SH-SY5Y (cell line): Measurements from ENCODE around the gene CD9.

Experiments
- GATA2 ChIP-seq: IDR thresholded peaks from 2 replicates; pipeline ENCODE4 v1.6.1; 2011; ENCODE audit warnings: mild to moderate bottlenecking, low read depth, low read length
- GATA3 ChIP-seq: IDR thresholded peaks from 2 replicates; pipeline ENCODE4 v1.6.1; 2011; ENCODE audit warnings: low read depth, mild to moderate bottlenecking, low read length, moderate library complexity

Gene CD9

GRCh38 chr12:6177642-6178358, 22.4 kb upstream of the CD9 start:
- TF ChIP-seq GATA2 (no peak), GATA3 (no peak)

- TF ChIP-seq GATA3 (no peak), GATA2 (no peak)
Measured at GRCh38 chr12:6178981-6179761, 21.0 kb upstream of the CD9 start.

- TF ChIP-seq GATA2, result no peak
- TF ChIP-seq GATA3, result no peak
Measured at GRCh38 chr12:6180268-6181051, 19.7 kb upstream of the CD9 start.

- TF ChIP-seq GATA2, result no peak
- TF ChIP-seq GATA3, result no peak
Measured at GRCh38 chr12:6181166-6181565, 19.0 kb upstream of the CD9 start.

- TF ChIP-seq GATA3, result no peak
- no peak for TF ChIP-seq GATA2
Measured at GRCh38 chr12:6181583-6182278, 18.5 kb upstream of the CD9 start.

GRCh38 chr12:6182279-6182898, 17.8 kb upstream of the CD9 start:
- TF ChIP-seq GATA3 (no peak), GATA2 (no peak)

- no peak for TF ChIP-seq GATA2
- TF ChIP-seq GATA3, result no peak
Measured at GRCh38 chr12:6183689-6184428, 16.3 kb upstream of the CD9 start.

GRCh38 chr12:6185961-6186827, 14.0 kb upstream of the CD9 start:
- no peak for TF ChIP-seq GATA2
- no peak for TF ChIP-seq GATA3

GRCh38 chr12:6187948-6188793, 12.0 kb upstream of the CD9 start:
- no peak for TF ChIP-seq GATA3
- TF ChIP-seq GATA2, result no peak

GRCh38 chr12:6189028-6189427, 11.2 kb upstream of the CD9 start:
- no peak for TF ChIP-seq GATA2
- TF ChIP-seq GATA3, result no peak

- TF ChIP-seq GATA3 (no peak), GATA2 (no peak)
Measured at GRCh38 chr12:6192604-6193380, 7.4 kb upstream of the CD9 start.
